Upper lobe of right lung (tissue), 1 donor: ENCODE results near the gene ACACB. TPM values are rescaled to one million over a fixed set of nuclear protein-coding genes. Genes with fewer than 3 reads are reported as not detected.

ENCODE experiments used
- ATAC-seq: fragments of 200-7000 bp; cut with Tn5 transposase; one replicate; pipeline ENCODE4 v1.9.1; 2020; ENCODE audit warnings: mild to moderate bottlenecking, moderate library complexity
- DNase-seq: peaks from one replicate; pipeline ENCODE4 v3.0.0-alpha.2; 2020
- H3K27ac ChIP-seq: fragments of 200-600 bp; one replicate; pipeline ENCODE4 v1.8.0; 2022
- H3K27me3 ChIP-seq: fragments of 200-600 bp; one replicate; pipeline ENCODE4 v1.8.0; 2022; ENCODE audit warnings: mild to moderate bottlenecking
- H3K36me3 ChIP-seq: fragments of 200-600 bp; one replicate; pipeline ENCODE4 v1.8.0; 2022
- H3K4me1 ChIP-seq: fragments of 200-600 bp; one replicate; pipeline ENCODE4 v1.8.0; 2022
- H3K4me3 ChIP-seq: fragments of 200-600 bp; one replicate; pipeline ENCODE4 v1.8.0; 2022; ENCODE audit warnings: mild to moderate bottlenecking
- H3K9me3 ChIP-seq: fragments of 200-600 bp; one replicate; pipeline ENCODE4 v1.8.0; 2022
- CTCF ChIP-seq: fragments of 200-600 bp; IDR thresholded peaks from one replicate; pipeline ENCODE4 v1.8.0; 2022; ENCODE audit warnings: antibody characterized with exemption
- intact Hi-C: fragments of 100-400 bp; cut with DNase I; formaldehyde crosslinking; loops from one replicate; pipeline ENCODE4 v1.11.0; 2022
- total RNA-seq: library from RNA; stranded (reverse); fragmentation: NEBNext Ultra II Directional; extraction: Animal tissue kit (Norgen Biotek cat#: 25700); gene quantifications from one replicate; pipeline ENCODE4 v1.2.1, GENCODE V29; 2021
- donor health status: DM: no; HTN: yes; CAD: no; lungs with severe emphysema.

ACACB gene
- total RNA-seq, 1 donor from 2014 or later: 35.2 TPM

GRCh38 chr12:109258607-109259544, 142.5 kb downstream of the ACACB start:
- Histone ChIP-seq H3K9me3 (peaks cover 3% of the 10 kb centered on the region), H3K4me3 (no peak overlapping the region), H3K27me3 (no peaks in the 10 kb centered on the region), H3K36me3 (peaks cover 67% of the 10 kb centered on the region), H3K4me1 (no peaks in the 10 kb centered on the region), H3K27ac (no peak overlapping the region)
- no peak for TF ChIP-seq CTCF
- no peak for DNase-seq
- intact Hi-C loops: no loop called here
- no peak for ATAC-seq

GRCh38 chr12:109259545-109259895, 143.1 kb downstream of the ACACB start:
- H3K9me3 ChIP-seq: no peaks in the 10 kb centered on the region
- no peak overlapping the region for H3K4me3 ChIP-seq
- TF ChIP-seq CTCF: no peak
- no peak for DNase-seq
- H3K4me1 ChIP-seq: no peaks in the 10 kb centered on the region
- intact Hi-C loops: no loop called here
- peaks cover 63% of the 10 kb centered on the region for H3K36me3 ChIP-seq
- ATAC-seq: no peak
- no peaks in the 10 kb centered on the region for H3K27me3 ChIP-seq
- H3K27ac ChIP-seq: no peak overlapping the region

GRCh38 chr12:109261087-109261486, 144.7 kb downstream of the ACACB start:
- no peak for TF ChIP-seq CTCF
- no peaks in the 10 kb centered on the region for H3K4me1 ChIP-seq
- peaks cover 67% of the 10 kb centered on the region for H3K36me3 ChIP-seq
- H3K27ac ChIP-seq: no peak overlapping the region
- DNase-seq (no peak), ATAC-seq (no peak)
- intact Hi-C loops: loop anchor here (10.0 kb wide), 1 partner anchor 134 kb away; no protein-coding TSS in a partner anchor
- no peaks in the 10 kb centered on the region for H3K27me3 ChIP-seq
- no peak overlapping the region for H3K4me3 ChIP-seq
- no peaks in the 10 kb centered on the region for H3K9me3 ChIP-seq

GRCh38 chr12:109261939-109262338, 145.6 kb downstream of the ACACB start:
- Histone ChIP-seq H3K9me3 (no peaks in the 10 kb centered on the region), H3K36me3 (peaks cover 67% of the 10 kb centered on the region), H3K27ac (no peak overlapping the region), H3K4me1 (no peaks in the 10 kb centered on the region), H3K4me3 (no peak overlapping the region), H3K27me3 (no peaks in the 10 kb centered on the region)
- DNase-seq (no peak), ATAC-seq (no peak)
- no peak for TF ChIP-seq CTCF
- intact Hi-C loops: loop anchor here (10.0 kb wide), 1 partner anchor 133 kb away; no protein-coding TSS in a partner anchor

GRCh38 chr12:109263439-109263838, 147.1 kb downstream of the ACACB start:
- Histone ChIP-seq H3K36me3 (peaks cover 62% of the 10 kb centered on the region), H3K4me3 (no peak overlapping the region), H3K27ac (no peak overlapping the region), H3K4me1 (no peaks in the 10 kb centered on the region), H3K9me3 (no peaks in the 10 kb centered on the region), H3K27me3 (no peaks in the 10 kb centered on the region)
- DNase-seq (no peak), ATAC-seq (no peak)
- intact Hi-C loops: loop anchor here (10.0 kb wide), 1 partner anchor 131 kb away; no protein-coding TSS in a partner anchor
- TF ChIP-seq CTCF: no peak
